Measurements from ENCODE around the gene PGF.

Gene PGF

GRCh38 chr14:74984236-74985027 lies 29.0 kb upstream of the PGF start:
- Histone ChIP-seq H3K9ac (ENCODE audit: low read length) (no peak overlapping the region), H3K36me3 (ENCODE audit: control insufficient read depth, insufficient read depth, low read length, severe bottlenecking) (no peaks in the 10 kb centered on the region), H3K4me3 (ENCODE audit: low read length) (no peak overlapping the region), H3K9me3 (ENCODE audit: control insufficient read depth, low read length) (no peaks in the 10 kb centered on the region), H3K4me1 (ENCODE audit: control insufficient read depth, insufficient read depth, low read length) (peaks cover 12% of the 10 kb centered on the region), H3K27me3 (replicated peaks; ENCODE audit: control insufficient read depth, insufficient read depth, low read length) (no peaks in the 10 kb centered on the region)
- no peak for DNase-seq (ENCODE audit: low read depth)

GRCh38 chr14:74983343-74983742 lies 27.9 kb upstream of the PGF start:
- H3K36me3 ChIP-seq (ENCODE audit: control insufficient read depth, insufficient read depth, low read length, severe bottlenecking), result no peaks in the 10 kb centered on the region
- H3K4me1 ChIP-seq (ENCODE audit: control insufficient read depth, insufficient read depth, low read length), result peaks cover 17% of the 10 kb centered on the region
- no peak overlapping the region for H3K4me3 ChIP-seq (ENCODE audit: low read length)
- no peaks in the 10 kb centered on the region for H3K27me3 ChIP-seq (replicated peaks; ENCODE audit: control insufficient read depth, insufficient read depth, low read length)
- H3K9ac ChIP-seq (ENCODE audit: low read length), result no peak overlapping the region
- DNase-seq (ENCODE audit: low read depth), result no peak
- no peaks in the 10 kb centered on the region for H3K9me3 ChIP-seq (ENCODE audit: control insufficient read depth, low read length)

GRCh38 chr14:74982661-74983060 lies 27.3 kb upstream of the PGF start:
- Histone ChIP-seq H3K4me1 (ENCODE audit: control insufficient read depth, insufficient read depth, low read length) (peaks cover 17% of the 10 kb centered on the region), H3K4me3 (ENCODE audit: low read length) (no peak overlapping the region), H3K27me3 (replicated peaks; ENCODE audit: control insufficient read depth, insufficient read depth, low read length) (no peaks in the 10 kb centered on the region), H3K9me3 (ENCODE audit: control insufficient read depth, low read length) (no peaks in the 10 kb centered on the region), H3K36me3 (ENCODE audit: control insufficient read depth, insufficient read depth, low read length, severe bottlenecking) (no peaks in the 10 kb centered on the region), H3K9ac (ENCODE audit: low read length) (no peak overlapping the region)
- no peak for DNase-seq (ENCODE audit: low read depth)

- DNase-seq (ENCODE audit: low read depth), result no peak
- no peak overlapping the region for H3K4me3 ChIP-seq (ENCODE audit: low read length)
- H3K9me3 ChIP-seq (ENCODE audit: control insufficient read depth, low read length), result no peaks in the 10 kb centered on the region
- no peaks in the 10 kb centered on the region for H3K36me3 ChIP-seq (ENCODE audit: control insufficient read depth, insufficient read depth, low read length, severe bottlenecking)
- H3K9ac ChIP-seq (ENCODE audit: low read length), result no peak overlapping the region
- H3K27me3 ChIP-seq (replicated peaks; ENCODE audit: control insufficient read depth, insufficient read depth, low read length), result no peaks in the 10 kb centered on the region
- H3K4me1 ChIP-seq (ENCODE audit: control insufficient read depth, insufficient read depth, low read length), result peaks cover 17% of the 10 kb centered on the region
Measured at GRCh38 chr14:74981833-74982232, 26.4 kb upstream of the PGF start.

GRCh38 chr14:74981462-74981782 lies 26.0 kb upstream of the PGF start:
- no peak overlapping the region for H3K9ac ChIP-seq (ENCODE audit: low read length)
- H3K36me3 ChIP-seq (ENCODE audit: control insufficient read depth, insufficient read depth, low read length, severe bottlenecking), result no peaks in the 10 kb centered on the region
- H3K4me3 ChIP-seq (ENCODE audit: low read length), result no peak overlapping the region
- H3K27me3 ChIP-seq (replicated peaks; ENCODE audit: control insufficient read depth, insufficient read depth, low read length), result no peaks in the 10 kb centered on the region
- H3K4me1 ChIP-seq (ENCODE audit: control insufficient read depth, insufficient read depth, low read length), result peaks cover 17% of the 10 kb centered on the region
- no peak for DNase-seq (ENCODE audit: low read depth)
- H3K9me3 ChIP-seq (ENCODE audit: control insufficient read depth, low read length), result no peaks in the 10 kb centered on the region

- DNase-seq (ENCODE audit: low read depth), result peak; percentile 17
- no peaks in the 10 kb centered on the region for H3K36me3 ChIP-seq (ENCODE audit: control insufficient read depth, insufficient read depth, low read length, severe bottlenecking)
- no peaks in the 10 kb centered on the region for H3K9me3 ChIP-seq (ENCODE audit: control insufficient read depth, low read length)
- no peak overlapping the region for H3K9ac ChIP-seq (ENCODE audit: low read length)
- no peaks in the 10 kb centered on the region for H3K27me3 ChIP-seq (replicated peaks; ENCODE audit: control insufficient read depth, insufficient read depth, low read length)
- H3K4me3 ChIP-seq (ENCODE audit: low read length), result no peak overlapping the region
- peaks cover 17% of the 10 kb centered on the region for H3K4me1 ChIP-seq (ENCODE audit: control insufficient read depth, insufficient read depth, low read length)
Measured at GRCh38 chr14:74980731-74981461, 25.5 kb upstream of the PGF start.

- Histone ChIP-seq H3K4me1 (ENCODE audit: control insufficient read depth, insufficient read depth, low read length) (peaks cover 17% of the 10 kb centered on the region), H3K9ac (ENCODE audit: low read length) (no peak overlapping the region), H3K36me3 (ENCODE audit: control insufficient read depth, insufficient read depth, low read length, severe bottlenecking) (no peaks in the 10 kb centered on the region), H3K4me3 (ENCODE audit: low read length) (no peak overlapping the region), H3K27me3 (replicated peaks; ENCODE audit: control insufficient read depth, insufficient read depth, low read length) (no peaks in the 10 kb centered on the region), H3K9me3 (ENCODE audit: control insufficient read depth, low read length) (no peaks in the 10 kb centered on the region)
- no peak for DNase-seq (ENCODE audit: low read depth)
Measured at GRCh38 chr14:74980398-74980730, 25.0 kb upstream of the PGF start.

- Histone ChIP-seq H3K4me3 (ENCODE audit: low read length) (no peak overlapping the region), H3K9me3 (ENCODE audit: control insufficient read depth, low read length) (no peaks in the 10 kb centered on the region), H3K4me1 (ENCODE audit: control insufficient read depth, insufficient read depth, low read length) (peaks cover 19% of the 10 kb centered on the region), H3K27me3 (replicated peaks; ENCODE audit: control insufficient read depth, insufficient read depth, low read length) (no peaks in the 10 kb centered on the region), H3K36me3 (ENCODE audit: control insufficient read depth, insufficient read depth, low read length, severe bottlenecking) (no peaks in the 10 kb centered on the region), H3K9ac (ENCODE audit: low read length) (peak overlapping the region; percentile 26)
- peak; percentile 73 for DNase-seq (ENCODE audit: low read depth)
Measured at GRCh38 chr14:74979442-74980397, 24.3 kb upstream of the PGF start.

- Histone ChIP-seq H3K4me1 (ENCODE audit: control insufficient read depth, insufficient read depth, low read length) (peaks cover 26% of the 10 kb centered on the region), H3K9me3 (ENCODE audit: control insufficient read depth, low read length) (no peaks in the 10 kb centered on the region), H3K9ac (ENCODE audit: low read length) (no peak overlapping the region), H3K36me3 (ENCODE audit: control insufficient read depth, insufficient read depth, low read length, severe bottlenecking) (no peaks in the 10 kb centered on the region), H3K4me3 (ENCODE audit: low read length) (no peak overlapping the region), H3K27me3 (replicated peaks; ENCODE audit: control insufficient read depth, insufficient read depth, low read length) (no peaks in the 10 kb centered on the region)
- DNase-seq (ENCODE audit: low read depth), result no peak
Measured at GRCh38 chr14:74979029-74979428, 23.6 kb upstream of the PGF start.

- Histone ChIP-seq H3K9me3 (ENCODE audit: control insufficient read depth, low read length) (no peaks in the 10 kb centered on the region), H3K4me3 (ENCODE audit: low read length) (no peak overlapping the region), H3K9ac (ENCODE audit: low read length) (no peak overlapping the region), H3K4me1 (ENCODE audit: control insufficient read depth, insufficient read depth, low read length) (peaks cover 28% of the 10 kb centered on the region), H3K27me3 (replicated peaks; ENCODE audit: control insufficient read depth, insufficient read depth, low read length) (no peaks in the 10 kb centered on the region), H3K36me3 (ENCODE audit: control insufficient read depth, insufficient read depth, low read length, severe bottlenecking) (no peaks in the 10 kb centered on the region)
- DNase-seq (ENCODE audit: low read depth), result no peak
Measured at GRCh38 chr14:74978416-74978947, 23.1 kb upstream of the PGF start.

- peaks cover 28% of the 10 kb centered on the region for H3K4me1 ChIP-seq (ENCODE audit: control insufficient read depth, insufficient read depth, low read length)
- H3K9me3 ChIP-seq (ENCODE audit: control insufficient read depth, low read length), result no peaks in the 10 kb centered on the region
Measured at GRCh38 chr14:74977901-74978385, 22.5 kb upstream of the PGF start.

More at GRCh38 chr14:74977901-74978385, 22.5 kb upstream of the PGF start:
- H3K4me3 ChIP-seq (ENCODE audit: low read length), result no peak overlapping the region
- H3K27me3 ChIP-seq (replicated peaks; ENCODE audit: control insufficient read depth, insufficient read depth, low read length), result no peaks in the 10 kb centered on the region
- no peak for DNase-seq (ENCODE audit: low read depth)
- H3K36me3 ChIP-seq (ENCODE audit: control insufficient read depth, insufficient read depth, low read length, severe bottlenecking), result no peaks in the 10 kb centered on the region
- no peak overlapping the region for H3K9ac ChIP-seq (ENCODE audit: low read length)
